Adrenal gland (tissue), 5 donors: ENCODE results near the gene NCF1.
"Not testable (repeated sequence)": the region's sequence is repeated elsewhere in the genome, so short reads cannot be mapped to it uniquely, and the experiment has no call there.

ENCODE experiments used
- CTCF ChIP-seq, 6 experiments: fragments of 450-650 bp in 4 of 6; fragments of 200-600 bp in 2 of 6; sonication (generic) in 1 of 6; IDR thresholded peaks; 1 replicate in 5 of 6; 2 replicates in 1 of 6; pipeline versions ENCODE4 v1.5.1 to v1.8.0; 2016 to 2021; ENCODE audit warnings: antibody characterized with exemption in 6 of 6, mild to moderate bottlenecking in 2 of 6, moderate library complexity in 1 of 6
- POLR2A ChIP-seq, 2 donors: fragments of 450-650 bp; IDR thresholded peaks; one replicate each; pipeline ENCODE4 v1.6.1; 2017; ENCODE audit warnings: antibody characterized with exemption in 2 of 2, mild to moderate bottlenecking in 2 of 2, moderate library complexity in 1 of 2
- donor health status: DM: no; HTN: no; CAD: no.

GRCh38 chr7:74758268-74758667 is 15.5 kb upstream of the NCF1 start:
- TF ChIP-seq POLR2A, CTCF (IDR thresholded peaks at IDR 0.05): not testable (repeated sequence)
